K562 (cell line): ENCODE data around the gene NCAPG2. TPM values are rescaled to one million over a fixed set of nuclear protein-coding genes. Genes with fewer than 3 reads are reported as not detected.

Experiments used
- ATF7 ChIP-seq: fragments of 450-650 bp; IDR thresholded peaks from 2 replicates; pipeline ENCODE4 v1.7.1; 2014; ENCODE audit warnings: mild to moderate bottlenecking, moderate library complexity
- FOXA3 ChIP-seq, 2 experiments: fragments of 450-650 bp in 1 of 2; sonication (generic) in 1 of 2; formaldehyde crosslinking; IDR thresholded peaks in 1 of 2; conservative IDR thresholded peaks in 1 of 2; 2 replicates each; pipeline versions ENCODE4 v1.4.0 to v1.8.0; 2020 to 2022; ENCODE audit warnings: mild to moderate bottlenecking in 2 of 2, missing genetic modification reagents in 1 of 2
- L3MBTL2 ChIP-seq: fragments of 450-650 bp; IDR thresholded peaks from 2 replicates; pipeline ENCODE4 v1.6.1; 2016; ENCODE audit warnings: mild to moderate bottlenecking, moderate library complexity
- MAFK ChIP-seq: IDR thresholded peaks from 2 replicates; pipeline ENCODE4 v1.6.1; 2011; ENCODE audit warnings: low read length, improper control_type of control experiment
- NFATC3 ChIP-seq: fragments of 450-650 bp; IDR thresholded peaks from 2 replicates; pipeline ENCODE4 v1.6.1; 2017; ENCODE audit warnings: mild to moderate bottlenecking
- NFE2L1 ChIP-seq: fragments of 450-650 bp; IDR thresholded peaks from 2 replicates; pipeline ENCODE4 v1.6.1; 2016; ENCODE audit warnings: missing genetic modification characterization, low read depth, mild to moderate bottlenecking, missing compliant biosample characterization, moderate library complexity, borderline replicate concordance
- PURB ChIP-seq: sonication (generic); formaldehyde crosslinking; IDR thresholded peaks from 2 replicates; pipeline ENCODE4 v1.9.0; 2021; ENCODE audit warnings: low read depth, mild to moderate bottlenecking, missing genetic modification reagents
- SMARCC2 ChIP-seq: fragments of 450-650 bp; IDR thresholded peaks from 2 replicates; pipeline ENCODE4 v1.6.1; 2017; ENCODE audit warnings: antibody characterized with exemption, moderate library complexity, mild to moderate bottlenecking, low read depth
- SREBF2 ChIP-seq: sonication (generic); formaldehyde crosslinking; IDR thresholded peaks from 2 replicates; pipeline ENCODE4 v1.4.0; 2020; ENCODE audit warnings: mild to moderate bottlenecking, missing genetic modification reagents
- TRIM28 ChIP-seq: fragments of 450-650 bp; IDR thresholded peaks from 2 replicates; pipeline ENCODE4 v1.6.1; 2017
- polyA plus RNA-seq, 8 experiments: library from polyadenylated mRNA; depleted of rRNA in 4 of 8; stranded (reverse) in 5 of 8; unstranded in 3 of 8; fragments of >200 nt; fragmentation: Nextera tagmentation in 2 of 8; fragmentation: Illumina TruSeq in 1 of 8; extraction: Ambion mirVana in 2 of 8; extraction: Trizol in 1 of 8; gene quantifications; 2 replicates each; pipeline versions ENCODE4 v1.2.1 to v1.2.3, GENCODE V29; 2011 to 2014; ENCODE audit warnings: inconsistent platforms in 1 of 8, missing spikeins in 1 of 8
- total RNA-seq, 7 experiments: library from RNA; depleted of rRNA in 6 of 7; stranded (reverse); fragments of >200 nt in 6 of 7; fragmentation: Illumina TruSeq in 2 of 7; extraction: Trizol in 2 of 7; gene quantifications; 2 replicates each; pipeline versions ENCODE4 v1.2.1 to v1.2.3, GENCODE V29; 2011 to 2021; ENCODE audit warnings: low replicate concordance in 1 of 7
- TF ChIP-seq, protein P1 (sequence below), 3 experiments: IDR thresholded peaks in 2 of 3; conservative IDR thresholded peaks in 1 of 3; 2 replicates each; pipeline ENCODE4 v1.5.1; 2011 to 2012; ENCODE audit warnings: low read length in 3 of 3, mild to moderate bottlenecking in 3 of 3, control low read depth in 2 of 3, improper control_type of control experiment in 1 of 3, inconsistent platforms in 1 of 3, low read depth in 1 of 3, mixed read lengths in 1 of 3, moderate library complexity in 1 of 3; ENCODE audit not compliant: insufficient read depth in 2 of 3
- TF ChIP-seq, protein P2 (sequence below): fragments of 450-650 bp; IDR thresholded peaks from 2 replicates; pipeline ENCODE4 v1.6.1; 2016; ENCODE audit warnings: low read depth, mild to moderate bottlenecking, moderate library complexity
- TF ChIP-seq, protein P3 (sequence below): fragments of 250-450 bp; sonication (Bioruptor Pico); IDR thresholded peaks from 2 replicates; pipeline ENCODE4 v1.8.0; 2021; ENCODE audit warnings: moderate library complexity, mild to moderate bottlenecking, inconsistent platforms
- TF ChIP-seq, protein P4 (sequence below), 2 experiments: IDR thresholded peaks in 1 of 2; conservative IDR thresholded peaks in 1 of 2; 2 replicates each; pipeline ENCODE4 v1.6.1; 2016; ENCODE audit warnings: low read depth in 2 of 2, mild to moderate bottlenecking in 1 of 2, missing compliant biosample characterization in 1 of 2, missing genetic modification characterization in 1 of 2, moderate library complexity in 1 of 2
- TF ChIP-seq, protein P5 (sequence below): fragments of 450-650 bp; IDR thresholded peaks from 2 replicates; pipeline ENCODE4 v1.6.1; 2016; ENCODE audit warnings: borderline replicate concordance
- TF ChIP-seq, protein P6 (sequence below): fragments of 200-800 bp; sonication (Bioruptor generic); IDR thresholded peaks from 2 replicates; pipeline ENCODE4 v1.6.1; 2017; ENCODE audit warnings: missing genetic modification characterization, missing compliant biosample characterization

The NCAPG2 gene
- total and polyA plus RNA-seq, 9 of the 15 experiments (the other 6 are each of a cell fraction or from before 2014, with no cell fraction given): 21.5 to 127 (median 86.1) TPM

DNA sequence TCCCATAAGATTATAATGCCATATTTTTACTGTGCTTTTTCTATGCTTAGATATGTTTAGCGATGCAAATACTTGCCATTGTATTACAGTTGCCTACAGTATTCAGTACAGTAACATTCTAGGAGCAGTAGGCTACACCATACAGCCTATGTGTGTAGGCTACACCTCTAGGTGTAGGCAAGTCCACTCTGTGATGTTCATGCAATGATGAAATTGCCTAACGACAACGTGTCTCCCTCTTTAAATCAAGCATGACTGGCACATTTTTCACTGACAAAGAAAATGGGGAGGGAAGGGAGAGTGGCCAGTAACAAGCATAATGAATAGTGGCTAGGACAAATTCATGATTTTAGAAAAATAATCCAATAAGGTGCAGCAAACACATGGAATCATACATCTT lies 1.7 kb downstream of the NCAPG2 start (continued):
- TF ChIP-seq NFE2L1 (tag) (peak; percentile 90), NFATC3 (no peak), MAFK (peak; percentile 75), TRIM28 (peak; percentile 31; the same call in 1 of the 2 replicates), L3MBTL2 (peak; percentile 30; the same call in 1 of the 2 replicates), SREBF2 (no peak), ATF7 (peak; percentile 49; the same call in 1 of the 2 replicates), FOXA3 (CRISPR knock-in tag; conservative IDR thresholded peaks at IDR 0.05 in 1 of 2, IDR thresholded peaks at IDR 0.05 in 1 of 2) (0 out of 4 replicates have a peak, but pooled peaks of 1 of the 2 experiments have one; percentile 14), PURB (no peak), SMARCC2 (no peak)
- TF ChIP-seq, protein P1, sequence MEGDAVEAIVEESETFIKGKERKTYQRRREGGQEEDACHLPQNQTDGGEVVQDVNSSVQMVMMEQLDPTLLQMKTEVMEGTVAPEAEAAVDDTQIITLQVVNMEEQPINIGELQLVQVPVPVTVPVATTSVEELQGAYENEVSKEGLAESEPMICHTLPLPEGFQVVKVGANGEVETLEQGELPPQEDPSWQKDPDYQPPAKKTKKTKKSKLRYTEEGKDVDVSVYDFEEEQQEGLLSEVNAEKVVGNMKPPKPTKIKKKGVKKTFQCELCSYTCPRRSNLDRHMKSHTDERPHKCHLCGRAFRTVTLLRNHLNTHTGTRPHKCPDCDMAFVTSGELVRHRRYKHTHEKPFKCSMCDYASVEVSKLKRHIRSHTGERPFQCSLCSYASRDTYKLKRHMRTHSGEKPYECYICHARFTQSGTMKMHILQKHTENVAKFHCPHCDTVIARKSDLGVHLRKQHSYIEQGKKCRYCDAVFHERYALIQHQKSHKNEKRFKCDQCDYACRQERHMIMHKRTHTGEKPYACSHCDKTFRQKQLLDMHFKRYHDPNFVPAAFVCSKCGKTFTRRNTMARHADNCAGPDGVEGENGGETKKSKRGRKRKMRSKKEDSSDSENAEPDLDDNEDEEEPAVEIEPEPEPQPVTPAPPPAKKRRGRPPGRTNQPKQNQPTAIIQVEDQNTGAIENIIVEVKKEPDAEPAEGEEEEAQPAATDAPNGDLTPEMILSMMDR (IDR thresholded peaks at IDR 0.05 in 2 of 3, conservative IDR thresholded peaks at IDR 0.05 in 1 of 3; ENCODE audit: insufficient read depth in 2 of 3, low read depth in 1 of 3, low read length in 3 of 3): no peak
- TF ChIP-seq, protein P2, sequence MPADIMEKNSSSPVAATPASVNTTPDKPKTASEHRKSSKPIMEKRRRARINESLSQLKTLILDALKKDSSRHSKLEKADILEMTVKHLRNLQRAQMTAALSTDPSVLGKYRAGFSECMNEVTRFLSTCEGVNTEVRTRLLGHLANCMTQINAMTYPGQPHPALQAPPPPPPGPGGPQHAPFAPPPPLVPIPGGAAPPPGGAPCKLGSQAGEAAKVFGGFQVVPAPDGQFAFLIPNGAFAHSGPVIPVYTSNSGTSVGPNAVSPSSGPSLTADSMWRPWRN: no peak
- TF ChIP-seq, protein P3, sequence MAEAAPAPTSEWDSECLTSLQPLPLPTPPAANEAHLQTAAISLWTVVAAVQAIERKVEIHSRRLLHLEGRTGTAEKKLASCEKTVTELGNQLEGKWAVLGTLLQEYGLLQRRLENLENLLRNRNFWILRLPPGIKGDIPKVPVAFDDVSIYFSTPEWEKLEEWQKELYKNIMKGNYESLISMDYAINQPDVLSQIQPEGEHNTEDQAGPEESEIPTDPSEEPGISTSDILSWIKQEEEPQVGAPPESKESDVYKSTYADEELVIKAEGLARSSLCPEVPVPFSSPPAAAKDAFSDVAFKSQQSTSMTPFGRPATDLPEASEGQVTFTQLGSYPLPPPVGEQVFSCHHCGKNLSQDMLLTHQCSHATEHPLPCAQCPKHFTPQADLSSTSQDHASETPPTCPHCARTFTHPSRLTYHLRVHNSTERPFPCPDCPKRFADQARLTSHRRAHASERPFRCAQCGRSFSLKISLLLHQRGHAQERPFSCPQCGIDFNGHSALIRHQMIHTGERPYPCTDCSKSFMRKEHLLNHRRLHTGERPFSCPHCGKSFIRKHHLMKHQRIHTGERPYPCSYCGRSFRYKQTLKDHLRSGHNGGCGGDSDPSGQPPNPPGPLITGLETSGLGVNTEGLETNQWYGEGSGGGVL (CRISPR knock-in tag): no peak
- TF ChIP-seq, protein P4, sequence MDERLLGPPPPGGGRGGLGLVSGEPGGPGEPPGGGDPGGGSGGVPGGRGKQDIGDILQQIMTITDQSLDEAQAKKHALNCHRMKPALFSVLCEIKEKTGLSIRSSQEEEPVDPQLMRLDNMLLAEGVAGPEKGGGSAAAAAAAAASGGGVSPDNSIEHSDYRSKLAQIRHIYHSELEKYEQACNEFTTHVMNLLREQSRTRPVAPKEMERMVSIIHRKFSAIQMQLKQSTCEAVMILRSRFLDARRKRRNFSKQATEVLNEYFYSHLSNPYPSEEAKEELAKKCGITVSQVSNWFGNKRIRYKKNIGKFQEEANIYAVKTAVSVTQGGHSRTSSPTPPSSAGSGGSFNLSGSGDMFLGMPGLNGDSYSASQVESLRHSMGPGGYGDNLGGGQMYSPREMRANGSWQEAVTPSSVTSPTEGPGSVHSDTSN (CRISPR knock-in tag; IDR thresholded peaks at IDR 0.05; ENCODE audit: low read depth): no peak
- TF ChIP-seq, protein P4 (tag; conservative IDR thresholded peaks at IDR 0.05; ENCODE audit: low read depth): peak; percentile 76
- TF ChIP-seq, protein P5, sequence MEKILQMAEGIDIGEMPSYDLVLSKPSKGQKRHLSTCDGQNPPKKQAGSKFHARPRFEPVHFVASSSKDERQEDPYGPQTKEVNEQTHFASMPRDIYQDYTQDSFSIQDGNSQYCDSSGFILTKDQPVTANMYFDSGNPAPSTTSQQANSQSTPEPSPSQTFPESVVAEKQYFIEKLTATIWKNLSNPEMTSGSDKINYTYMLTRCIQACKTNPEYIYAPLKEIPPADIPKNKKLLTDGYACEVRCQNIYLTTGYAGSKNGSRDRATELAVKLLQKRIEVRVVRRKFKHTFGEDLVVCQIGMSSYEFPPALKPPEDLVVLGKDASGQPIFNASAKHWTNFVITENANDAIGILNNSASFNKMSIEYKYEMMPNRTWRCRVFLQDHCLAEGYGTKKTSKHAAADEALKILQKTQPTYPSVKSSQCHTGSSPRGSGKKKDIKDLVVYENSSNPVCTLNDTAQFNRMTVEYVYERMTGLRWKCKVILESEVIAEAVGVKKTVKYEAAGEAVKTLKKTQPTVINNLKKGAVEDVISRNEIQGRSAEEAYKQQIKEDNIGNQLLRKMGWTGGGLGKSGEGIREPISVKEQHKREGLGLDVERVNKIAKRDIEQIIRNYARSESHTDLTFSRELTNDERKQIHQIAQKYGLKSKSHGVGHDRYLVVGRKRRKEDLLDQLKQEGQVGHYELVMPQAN: peak; percentile 89; the same call in 1 of the 2 replicates
- TF ChIP-seq, protein P6, sequence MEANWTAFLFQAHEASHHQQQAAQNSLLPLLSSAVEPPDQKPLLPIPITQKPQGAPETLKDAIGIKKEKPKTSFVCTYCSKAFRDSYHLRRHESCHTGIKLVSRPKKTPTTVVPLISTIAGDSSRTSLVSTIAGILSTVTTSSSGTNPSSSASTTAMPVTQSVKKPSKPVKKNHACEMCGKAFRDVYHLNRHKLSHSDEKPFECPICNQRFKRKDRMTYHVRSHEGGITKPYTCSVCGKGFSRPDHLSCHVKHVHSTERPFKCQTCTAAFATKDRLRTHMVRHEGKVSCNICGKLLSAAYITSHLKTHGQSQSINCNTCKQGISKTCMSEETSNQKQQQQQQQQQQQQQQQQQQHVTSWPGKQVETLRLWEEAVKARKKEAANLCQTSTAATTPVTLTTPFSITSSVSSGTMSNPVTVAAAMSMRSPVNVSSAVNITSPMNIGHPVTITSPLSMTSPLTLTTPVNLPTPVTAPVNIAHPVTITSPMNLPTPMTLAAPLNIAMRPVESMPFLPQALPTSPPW (CRISPR knock-in tag): peak; percentile 32; the same call in 1 of the 2 replicates
